HG03354 (cell line): ENCODE measurements around the gene PTGIS.
"Not testable (repeated sequence)": the region's sequence is repeated elsewhere in the genome, so short reads cannot be mapped to it uniquely, and the experiment has no call there.

ENCODE experiments used
- ATAC-seq: cut with Tn5 transposase; IDR thresholded peaks from one replicate; pipeline ENCODE4 v1.9.1; 2021; ENCODE audit warnings: mild to moderate bottlenecking; ENCODE audit not compliant: unreplicated experiment, poor library complexity, severe bottlenecking

The PTGIS gene

GRCh38 chr20:49567421-49568277 is at the start of gene PTGIS:
Gene PTGIS, minus strand, starts transcription at chr20:49568137. Its CDS starts 21 bp downstream, at chr20:49568116.
- no peak for ATAC-seq

DNA sequence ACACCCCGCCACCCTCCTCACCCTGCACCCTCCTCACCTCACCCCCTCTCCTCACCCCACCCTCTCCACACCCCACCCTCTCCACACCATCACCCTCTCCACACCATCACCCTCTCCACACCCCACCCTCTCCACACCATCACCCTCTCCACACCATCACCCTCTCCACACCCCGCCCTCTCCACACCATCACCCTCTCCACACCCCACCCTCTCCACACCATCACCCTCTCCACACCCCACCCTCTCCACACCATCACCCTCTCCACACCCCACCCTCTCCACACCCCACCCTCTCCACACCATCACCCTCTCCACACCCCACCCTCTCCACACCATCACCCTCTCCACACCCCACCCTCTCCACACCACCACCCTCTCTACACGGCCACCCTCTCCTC is 49.5 kb upstream of the PTGIS start:
- not testable (repeated sequence) for ATAC-seq

GRCh38 chr20:49616154-49617007 is 48.4 kb upstream of the PTGIS start:
- no peak for ATAC-seq

- no peak for ATAC-seq
Observed at GRCh38 chr20:49615401-49616153, 47.6 kb upstream of the PTGIS start.

- ATAC-seq = not testable (repeated sequence)
Observed at GRCh38 chr20:49615051-49615400, 47.1 kb upstream of the PTGIS start.

GRCh38 chr20:49614338-49615050 is 46.6 kb upstream of the PTGIS start:
- ATAC-seq = no peak

- no peak for ATAC-seq
Observed at GRCh38 chr20:49612127-49612738, 44.3 kb upstream of the PTGIS start.

DNA sequence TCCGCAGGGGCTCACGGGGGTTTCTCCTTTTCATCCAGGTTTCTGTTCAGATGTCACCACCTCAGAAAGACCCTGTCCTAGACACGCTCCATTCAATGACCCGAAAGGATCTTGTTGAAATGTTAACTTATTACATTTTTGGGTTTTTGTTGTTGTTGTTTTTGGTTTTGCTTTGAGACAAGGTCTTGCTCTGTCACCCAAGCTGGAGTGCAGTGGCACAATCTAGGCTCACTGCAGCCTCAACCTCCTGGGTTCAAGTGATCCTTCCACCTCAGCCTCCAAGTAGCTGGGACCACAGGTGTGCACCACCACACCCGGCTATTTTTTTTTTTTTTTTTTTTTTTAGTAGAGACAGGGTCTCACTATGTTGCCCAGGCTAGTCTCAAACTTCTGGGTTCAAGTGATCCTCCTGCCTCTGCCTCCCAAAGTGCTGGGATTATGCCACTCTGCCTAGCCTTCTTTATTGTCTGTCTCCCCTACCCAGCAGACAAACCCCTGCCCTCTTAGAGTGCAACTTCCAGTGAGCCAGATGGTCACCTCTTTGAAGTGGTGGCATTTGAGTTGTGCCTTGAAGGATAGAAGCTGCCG is 43.7 kb upstream of the PTGIS start:
- not testable (repeated sequence) for ATAC-seq

- ATAC-seq = no peak
Observed at GRCh38 chr20:49610691-49611538, 43.0 kb upstream of the PTGIS start.

- ATAC-seq = peak; percentile 57
Observed at GRCh38 chr20:49608752-49609670, 41.1 kb upstream of the PTGIS start.

DNA sequence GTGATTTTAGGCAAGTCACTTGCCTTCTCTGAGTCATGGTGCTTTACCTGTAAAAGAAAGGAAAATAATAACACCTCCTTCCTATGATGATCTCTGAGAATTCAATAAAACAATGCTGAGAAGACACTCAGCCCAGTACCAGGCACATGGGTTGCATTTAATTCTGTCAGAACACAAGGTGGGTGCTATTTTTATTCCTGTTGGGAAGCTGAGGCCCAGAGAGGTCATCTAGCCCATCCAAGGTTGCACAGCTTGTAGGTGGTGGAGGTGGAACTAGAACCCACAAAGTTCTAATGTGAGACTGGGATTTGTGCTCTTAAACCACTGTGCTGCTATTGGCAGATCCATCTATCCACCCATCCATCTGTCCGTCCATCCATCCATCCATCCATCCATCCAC is 39.6 kb upstream of the PTGIS start:
- ATAC-seq = no peak

DNA sequence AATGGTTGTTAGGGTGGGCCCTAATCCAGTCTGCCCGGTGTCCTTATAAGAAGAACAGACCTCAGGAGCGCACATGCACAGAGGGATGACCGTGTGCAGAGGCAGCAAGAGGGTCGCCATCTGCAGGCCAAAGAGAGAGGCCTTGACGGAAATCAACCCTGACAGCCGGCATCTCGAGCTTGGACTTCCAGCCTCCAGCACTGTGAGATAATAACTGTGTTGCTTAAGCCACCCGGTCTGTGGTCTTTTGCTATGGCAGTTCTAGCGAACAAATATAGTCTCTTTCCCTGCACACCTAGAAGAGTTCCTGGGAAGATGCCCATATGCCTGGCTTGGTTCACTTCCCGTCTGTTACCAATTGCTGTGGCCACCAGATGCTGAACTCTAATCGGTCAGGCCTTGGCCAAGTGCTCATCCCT is 35.3 kb upstream of the PTGIS start:
- no peak for ATAC-seq

DNA sequence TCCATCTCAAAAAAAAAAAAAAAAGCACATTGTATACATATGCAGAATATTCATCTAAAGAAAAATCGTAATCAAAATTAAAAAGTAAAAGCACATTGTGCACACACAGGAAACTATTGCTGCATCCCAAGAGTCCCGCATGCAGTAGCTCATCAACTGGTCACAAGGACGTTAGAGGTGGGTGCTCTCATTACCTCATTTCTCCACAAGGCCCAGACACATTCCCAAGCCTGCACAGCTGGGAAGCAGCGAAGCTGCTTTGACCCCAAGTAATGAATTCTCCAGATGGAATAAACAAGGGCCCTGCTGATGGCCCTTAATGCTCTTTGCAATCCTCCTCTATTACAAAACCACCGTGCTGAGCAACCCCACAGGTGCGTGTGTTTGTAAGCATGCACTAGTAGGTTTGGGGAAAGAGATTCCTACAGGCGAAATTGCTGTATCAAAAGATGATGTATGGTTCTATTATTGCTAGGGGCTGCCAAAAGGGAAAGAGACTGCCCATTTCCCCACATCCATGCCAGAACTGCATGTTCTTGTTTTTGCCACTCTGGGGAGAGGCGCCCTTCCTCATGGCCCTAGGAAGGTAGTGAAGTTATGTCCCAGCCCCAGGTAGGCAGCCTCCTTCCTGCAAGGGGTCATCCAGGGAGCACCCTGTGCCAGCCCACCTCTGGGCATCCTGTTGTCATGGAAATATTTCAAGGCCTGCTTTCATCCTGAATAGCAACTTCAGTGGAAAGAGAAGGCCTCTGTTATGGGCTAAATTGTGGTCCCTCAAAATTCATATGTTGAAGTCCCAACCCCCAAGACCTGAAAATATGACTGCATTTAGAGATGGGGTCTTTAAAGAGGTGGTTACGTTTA is 34.6 kb upstream of the PTGIS start:
- no peak for ATAC-seq

GRCh38 chr20:49601153-49601924 is 33.4 kb upstream of the PTGIS start:
- no peak for ATAC-seq

GRCh38 chr20:49599746-49600113 is 31.8 kb upstream of the PTGIS start:
- ATAC-seq = no peak
